Retina (tissue), 1 donor: ENCODE results near the gene OSBPL10.
A peak's percentile ranks its signal among the peaks of the same experiment; 100 is the strongest.

Experiments used
- DNase-seq: peaks from one replicate; pipeline ENCODE4 v3.0.0-alpha.2; 2016

OSBPL10 gene

DNA sequence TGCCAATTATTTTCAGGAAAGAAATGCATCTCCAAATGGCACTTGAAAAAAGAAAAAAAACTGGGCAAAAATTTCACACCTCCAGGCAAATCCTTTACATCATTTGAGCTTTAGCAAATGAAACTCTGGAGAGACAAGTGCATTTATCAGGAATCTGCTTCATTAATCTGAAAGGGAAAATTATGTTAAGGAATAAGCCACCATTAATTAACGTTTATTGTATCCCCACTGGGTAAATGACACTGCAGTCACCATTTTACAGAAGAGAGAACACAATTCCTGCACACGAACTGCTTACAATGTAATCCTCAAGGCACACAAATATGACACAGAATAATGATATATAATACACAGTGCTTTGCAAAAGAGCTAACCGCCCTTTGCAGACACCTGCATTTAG, 217.3 kb downstream of the OSBPL10 start:
- DNase-seq, result no peak

GRCh38 chr3:31762888-31763351, 218.1 kb downstream of the OSBPL10 start:
- DNase-seq, result peak; percentile 44

DNA sequence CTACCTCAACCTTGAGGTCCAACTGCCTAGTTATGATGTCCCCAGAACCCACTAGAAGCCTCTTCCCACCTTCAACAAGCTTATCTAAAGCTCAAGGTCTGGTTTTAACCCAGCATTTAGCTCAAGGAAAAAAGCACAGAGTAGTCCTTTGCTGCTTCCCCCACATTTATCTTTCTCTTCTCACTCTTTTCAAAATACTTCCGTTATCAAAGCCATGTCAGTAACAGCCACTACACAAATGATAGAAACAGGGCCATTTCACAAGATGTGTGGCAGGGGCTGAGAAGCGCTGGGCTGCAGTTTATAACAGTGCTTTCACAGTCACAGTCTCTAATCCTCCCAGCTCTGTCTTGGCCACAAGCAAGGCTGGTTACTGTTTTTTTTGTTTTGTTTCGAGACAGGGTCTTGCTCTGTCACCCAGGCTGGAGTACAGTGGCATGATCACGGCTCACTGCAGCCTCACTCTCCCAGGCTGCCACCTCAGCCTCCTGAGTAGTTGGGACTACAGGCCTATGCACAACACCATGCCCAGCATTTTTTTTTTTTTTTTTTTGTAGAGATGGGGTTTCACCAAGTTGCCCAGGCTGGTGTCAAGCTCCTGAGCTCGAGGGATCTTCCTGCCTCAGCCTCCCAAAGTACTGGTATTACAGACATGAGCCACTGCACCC, 218.8 kb downstream of the OSBPL10 start:
- DNase-seq, result peak; percentile 18

DNA sequence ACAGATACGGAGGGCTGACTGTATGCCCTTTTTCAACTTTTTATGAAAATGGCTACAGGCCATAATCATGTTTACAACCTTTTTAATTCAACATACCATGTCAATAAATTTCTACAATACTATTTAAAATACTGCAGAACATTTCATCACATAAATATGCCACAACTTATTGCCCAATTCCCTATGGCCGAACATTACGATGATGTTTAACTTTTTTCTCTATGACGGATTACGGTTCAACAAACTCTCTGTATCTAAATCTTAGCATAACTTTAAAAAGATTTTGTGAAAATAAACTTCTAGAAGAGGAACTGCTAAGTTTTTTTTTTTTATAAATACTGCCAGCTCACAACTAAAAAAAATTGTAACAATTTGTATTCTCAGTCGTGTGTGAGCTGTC, 220.4 kb downstream of the OSBPL10 start:
- no peak for DNase-seq

DNA sequence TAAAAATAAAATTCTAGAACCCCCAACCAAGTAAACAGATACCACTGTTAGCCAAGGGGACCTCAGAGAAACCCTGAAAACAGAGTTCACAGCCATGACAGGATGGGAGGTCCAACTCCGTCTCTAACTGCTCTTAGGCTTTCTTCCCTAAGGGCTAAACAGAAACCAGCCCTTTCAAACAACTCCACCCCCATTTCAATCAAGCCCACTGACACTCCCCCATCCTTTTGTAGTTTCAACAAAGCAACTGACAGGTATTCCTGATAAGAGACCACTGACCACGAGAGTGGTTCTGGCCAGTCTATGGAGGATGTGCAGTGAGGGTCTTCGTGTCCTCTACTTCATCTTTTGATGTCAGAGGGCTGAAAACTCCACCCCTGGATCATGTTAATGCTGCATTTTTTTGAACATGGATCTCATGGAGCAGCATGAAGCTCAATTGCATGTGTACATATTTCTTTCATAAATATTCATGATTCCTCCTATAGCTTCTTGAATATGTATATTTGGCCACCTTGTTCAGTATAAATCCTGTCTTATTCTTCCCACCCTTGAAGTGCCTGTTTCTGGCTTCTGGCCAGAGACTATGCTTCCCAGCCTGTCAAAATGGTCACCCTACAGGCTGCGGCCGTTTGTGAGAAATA, 222.6 kb downstream of the OSBPL10 start:
- DNase-seq, result no peak

DNA sequence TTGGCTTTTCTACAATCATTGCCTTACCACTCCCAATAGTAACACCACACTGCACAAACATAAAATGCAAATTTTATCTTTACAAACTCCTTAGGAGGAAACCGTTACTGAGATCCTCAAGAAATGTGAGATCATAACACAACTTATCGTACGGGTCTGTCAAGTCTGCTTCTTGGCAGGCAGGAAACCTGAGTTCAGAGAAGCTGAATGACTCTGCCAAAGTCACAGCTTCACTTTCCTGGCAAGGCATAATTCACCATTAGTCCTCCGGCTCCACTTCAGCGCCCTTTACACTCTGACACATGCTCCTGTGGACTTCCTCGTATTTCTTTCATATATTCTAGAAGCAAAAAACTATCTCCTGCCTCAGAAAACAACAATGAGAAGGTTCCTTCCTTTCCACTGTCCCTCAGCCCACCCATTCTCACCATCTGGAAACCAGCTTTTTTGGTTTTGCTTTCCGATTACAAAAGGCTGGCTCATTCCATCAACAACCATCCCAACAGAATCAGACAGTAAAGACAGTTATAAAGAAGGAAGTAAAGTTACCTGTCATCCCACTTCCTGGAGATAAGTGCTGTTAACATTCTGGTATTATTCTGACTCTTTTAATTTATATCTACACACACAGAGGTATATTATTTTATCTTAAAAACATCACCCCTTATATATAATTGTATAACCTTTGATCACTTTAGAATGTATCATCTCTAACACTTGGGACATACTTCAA, 225.0 kb downstream of the OSBPL10 start:
- no peak for DNase-seq

- no peak for DNase-seq
Measured at GRCh38 chr3:31754575-31755278, 226.3 kb downstream of the OSBPL10 start.

- DNase-seq, result no peak
Measured at GRCh38 chr3:31753050-31753425, 228.0 kb downstream of the OSBPL10 start.

GRCh38 chr3:31752305-31753049, 228.6 kb downstream of the OSBPL10 start:
- no peak for DNase-seq

GRCh38 chr3:31750341-31750740, 230.7 kb downstream of the OSBPL10 start:
- no peak for DNase-seq

- DNase-seq, result no peak
Measured at GRCh38 chr3:31748933-31749295, 232.1 kb downstream of the OSBPL10 start.

- no peak for DNase-seq
Measured at GRCh38 chr3:31748281-31748932, 232.7 kb downstream of the OSBPL10 start.

GRCh38 chr3:31747785-31748184, 233.3 kb downstream of the OSBPL10 start:
- no peak for DNase-seq

DNA sequence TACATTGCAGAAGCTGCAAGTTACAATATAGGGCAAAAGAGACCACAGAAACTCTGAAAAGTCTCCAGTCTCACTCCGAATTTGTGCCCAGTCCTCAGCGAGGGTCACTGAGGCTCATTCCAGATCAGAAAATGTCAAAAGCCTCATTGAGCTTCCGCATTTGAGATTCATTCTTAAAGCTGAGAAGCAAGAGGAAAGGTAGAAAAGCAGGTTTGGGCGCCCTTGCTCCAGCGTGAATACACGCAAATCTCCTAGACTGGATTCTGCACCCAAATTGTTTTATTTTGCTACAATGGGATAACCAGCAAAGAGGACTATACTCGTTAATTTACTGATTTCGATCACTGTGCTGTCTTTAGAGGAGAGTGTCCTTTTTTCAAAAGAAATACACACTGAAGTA, 236.1 kb downstream of the OSBPL10 start:
- DNase-seq, result no peak

DNA sequence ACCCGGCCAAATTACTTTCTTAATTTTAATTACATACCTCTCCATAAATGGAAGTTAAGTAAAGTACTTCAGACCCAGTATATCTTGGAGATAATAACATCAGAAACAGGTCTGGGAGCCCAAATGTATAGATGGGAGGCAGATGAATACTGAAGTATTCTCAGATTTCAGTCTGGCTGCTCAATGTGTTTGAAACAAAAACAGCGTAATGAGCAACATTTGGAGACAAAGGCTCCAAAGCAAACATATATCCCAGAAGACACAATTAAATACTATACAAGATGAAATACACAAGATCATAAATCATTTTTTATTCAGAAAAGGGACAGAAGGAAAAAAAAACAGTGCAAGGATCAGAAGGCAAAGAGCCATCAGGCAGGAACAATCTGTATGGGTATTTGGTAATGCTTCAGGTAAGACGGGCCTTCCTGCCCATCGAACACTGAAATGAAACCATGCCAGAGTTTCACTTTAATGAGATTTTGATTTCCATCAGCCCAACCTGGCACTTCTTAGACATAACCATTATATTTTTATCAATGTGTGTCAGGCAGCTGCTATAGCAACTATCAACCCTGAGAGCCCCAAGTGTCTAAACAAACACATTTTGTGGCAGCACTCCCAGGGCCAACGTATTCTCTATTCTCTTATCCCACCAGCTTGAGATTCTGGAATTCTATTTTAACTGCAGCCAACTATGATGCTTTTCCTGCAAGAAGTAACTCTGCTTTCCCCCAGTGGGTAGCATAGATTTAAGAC, 237.6 kb downstream of the OSBPL10 start:
- DNase-seq, result no peak

- DNase-seq, result no peak
Measured at GRCh38 chr3:31740397-31740796, 240.7 kb downstream of the OSBPL10 start.

GRCh38 chr3:31738412-31738811, 242.7 kb downstream of the OSBPL10 start:
- DNase-seq, result no peak

DNA sequence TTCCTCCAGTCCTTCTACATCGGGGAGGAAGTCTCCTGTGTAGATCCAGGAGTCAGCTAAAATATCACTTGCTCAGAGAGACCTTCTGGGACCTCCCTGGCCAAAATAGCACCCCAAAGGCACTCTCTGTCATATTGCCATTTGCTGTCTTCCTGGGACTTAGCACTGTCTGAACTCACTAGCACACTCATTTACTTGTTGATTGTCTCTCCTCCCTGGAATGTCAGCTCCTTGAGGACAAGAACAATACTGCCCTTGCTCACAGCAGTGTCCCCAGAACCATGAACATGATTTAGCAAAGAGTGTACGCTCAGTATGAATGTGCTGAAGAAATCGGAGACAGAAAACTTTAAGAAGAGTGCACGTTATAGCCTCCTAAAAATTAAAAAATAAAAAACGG, 245.4 kb downstream of the OSBPL10 start:
- DNase-seq, result no peak

- DNase-seq, result no peak
Measured at GRCh38 chr3:31733234-31733667, 247.8 kb downstream of the OSBPL10 start.

DNA sequence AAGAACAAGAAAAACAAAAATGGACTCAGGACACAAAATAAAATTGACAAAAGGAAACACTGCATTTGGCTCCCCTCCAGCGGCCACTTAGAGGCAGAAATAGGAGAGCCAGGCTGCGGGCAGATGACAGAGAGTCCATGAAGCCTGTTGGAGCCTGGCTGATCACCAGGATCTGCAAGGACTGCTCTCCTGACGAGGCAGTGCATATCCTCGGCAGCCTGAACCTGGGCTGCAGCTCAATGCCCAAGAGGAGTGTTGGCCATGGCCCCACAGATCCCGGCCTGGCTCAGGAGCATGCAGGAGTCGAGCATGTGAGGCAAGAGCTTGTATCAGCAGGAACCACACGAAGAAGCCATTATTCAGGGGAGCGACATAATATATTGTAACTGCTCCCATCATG, 248.5 kb downstream of the OSBPL10 start:
- no peak for DNase-seq

DNA sequence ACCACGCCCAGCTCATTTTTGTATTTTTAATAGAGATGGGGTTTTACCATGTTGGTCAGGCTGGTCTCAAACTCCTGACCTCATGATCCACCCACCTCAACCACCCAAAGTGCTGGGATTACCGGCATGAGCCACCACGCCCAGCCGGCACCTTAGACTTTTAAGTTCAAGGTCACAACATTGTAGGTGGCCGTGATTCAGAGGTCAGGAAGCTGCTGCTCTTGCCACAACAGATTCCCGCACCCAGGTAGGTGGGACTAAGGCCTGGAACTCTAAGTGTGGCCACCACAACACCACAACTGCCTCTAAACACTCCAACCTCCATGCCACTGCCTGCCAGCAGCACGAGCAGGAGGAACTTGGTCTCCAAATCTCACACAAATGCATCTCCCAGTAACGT, 251.5 kb downstream of the OSBPL10 start:
- no peak for DNase-seq
